ENCODE measurements around the gene CNTNAP2.
"Not testable (repeated sequence)": the region's sequence is repeated elsewhere in the genome, so short reads cannot be mapped to it uniquely, and the experiment has no call there.

Gene CNTNAP2

DNA sequence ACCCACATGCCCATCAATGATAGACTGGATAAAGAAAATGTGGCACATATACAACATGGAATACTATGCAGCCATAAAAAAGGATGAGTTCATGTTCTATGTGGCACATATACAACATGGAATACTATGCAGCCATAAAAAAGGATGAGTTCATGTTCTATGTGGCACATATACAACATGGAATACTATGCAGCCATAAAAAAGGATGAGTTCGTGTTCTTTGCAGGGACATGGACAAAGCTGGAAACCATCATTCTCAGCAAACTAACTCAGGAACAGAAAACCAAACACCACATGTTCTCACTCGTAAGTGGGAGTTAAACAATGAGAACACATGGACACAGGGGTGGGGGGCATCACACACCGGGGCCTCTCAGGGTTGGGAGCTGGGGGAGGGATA is 2314.1 kb downstream of the CNTNAP2 start:
- DNase-seq: not testable (repeated sequence)

DNA sequence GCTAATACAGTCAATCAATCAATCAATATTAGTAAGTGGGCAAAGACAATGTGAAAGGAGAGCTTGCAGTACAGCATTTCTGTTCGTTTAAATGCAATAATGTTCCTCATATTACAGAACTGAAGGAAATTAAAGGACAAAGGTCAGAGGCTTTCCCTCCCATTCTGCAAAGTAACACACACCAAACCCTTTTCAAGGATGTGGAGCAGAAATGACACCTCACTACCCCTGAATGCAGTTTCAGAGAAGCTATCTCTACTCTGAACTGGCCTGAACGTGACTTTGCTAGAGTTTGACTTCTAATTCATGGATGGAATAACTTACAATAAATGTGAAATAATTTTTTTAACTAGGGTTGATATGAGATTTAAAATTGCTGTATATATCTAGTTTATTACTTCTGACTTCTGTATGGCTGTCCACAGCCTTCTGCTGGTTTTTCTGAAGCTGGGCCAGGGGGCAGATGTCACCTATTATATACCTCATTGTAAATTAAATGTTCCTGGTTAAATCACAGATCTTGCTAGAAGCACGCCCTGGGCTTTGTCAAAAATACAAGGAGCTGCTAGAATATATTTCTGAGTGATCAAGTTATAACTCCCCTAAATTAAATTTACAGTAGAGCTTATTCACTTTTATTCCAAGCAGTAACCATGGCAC is 2317.1 kb downstream of the CNTNAP2 start:
- DNase-seq: no peak

DNA sequence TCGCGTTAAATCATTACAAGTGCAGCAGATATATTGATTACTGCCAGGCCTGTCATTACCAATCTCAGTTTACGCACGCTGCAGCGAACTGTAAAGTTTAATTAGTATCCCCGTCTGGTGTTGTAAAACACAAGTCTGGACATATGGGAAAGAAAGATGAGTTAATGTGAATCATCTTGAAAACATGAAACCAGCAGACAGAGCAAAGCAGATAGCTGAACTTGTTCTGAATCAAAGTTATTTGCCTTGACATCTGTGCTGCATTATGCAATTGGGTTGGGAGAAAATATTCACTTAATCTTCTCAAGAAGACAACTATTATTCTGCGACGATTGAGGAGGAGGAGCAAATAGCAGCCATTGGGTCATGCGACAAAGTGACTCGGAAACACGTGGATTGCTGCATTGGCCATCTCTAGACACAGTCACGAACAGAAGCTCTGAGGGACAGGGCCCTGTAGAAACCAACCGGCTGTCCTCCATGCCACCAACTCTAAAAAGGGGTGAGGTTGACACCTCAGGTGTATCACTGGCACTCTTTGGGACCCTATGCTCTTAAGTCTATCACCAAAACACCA is 2317.7 kb downstream of the CNTNAP2 start:
- peak; percentile 69 for DNase-seq

DNA sequence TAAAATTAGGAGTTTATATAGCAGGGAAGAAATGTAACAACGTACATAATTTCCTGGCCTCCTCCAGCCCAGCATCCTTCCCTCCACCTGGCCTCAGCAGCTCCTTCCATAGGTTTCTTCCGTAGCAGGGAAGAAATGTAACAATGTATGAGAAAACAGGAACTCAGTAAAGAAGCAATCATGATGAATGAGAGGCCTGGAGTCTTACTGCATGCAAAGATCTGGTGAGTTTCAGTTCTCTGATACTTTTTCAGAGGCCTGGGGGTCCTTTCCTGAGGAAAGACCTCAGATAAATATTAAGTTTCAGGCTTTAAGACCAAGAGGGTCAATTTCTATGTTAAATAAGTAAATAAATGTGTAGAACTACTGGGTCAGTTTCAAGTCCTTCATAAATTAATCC is 2318.3 kb downstream of the CNTNAP2 start:
- DNase-seq: no peak

DNA sequence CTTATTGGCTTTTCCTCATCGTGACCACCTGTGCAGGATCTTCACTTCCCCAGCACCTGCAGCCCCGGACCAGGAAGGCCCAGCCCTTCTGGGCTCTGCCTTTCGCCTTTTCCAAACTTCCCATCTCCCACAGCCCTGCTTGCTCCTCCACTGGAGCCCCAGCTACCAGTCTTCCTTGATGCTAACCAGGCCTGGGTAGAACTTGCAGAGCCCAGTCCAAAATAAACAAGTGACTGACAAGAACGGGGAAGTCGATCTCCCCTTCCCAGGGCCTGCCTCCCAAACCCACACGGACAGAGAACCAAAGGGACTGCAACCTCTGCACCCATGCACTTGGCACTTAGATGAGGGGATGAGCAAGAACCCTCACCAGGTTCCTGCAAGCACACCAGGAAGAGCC is 2319.1 kb downstream of the CNTNAP2 start:
- DNase-seq: no peak

DNA sequence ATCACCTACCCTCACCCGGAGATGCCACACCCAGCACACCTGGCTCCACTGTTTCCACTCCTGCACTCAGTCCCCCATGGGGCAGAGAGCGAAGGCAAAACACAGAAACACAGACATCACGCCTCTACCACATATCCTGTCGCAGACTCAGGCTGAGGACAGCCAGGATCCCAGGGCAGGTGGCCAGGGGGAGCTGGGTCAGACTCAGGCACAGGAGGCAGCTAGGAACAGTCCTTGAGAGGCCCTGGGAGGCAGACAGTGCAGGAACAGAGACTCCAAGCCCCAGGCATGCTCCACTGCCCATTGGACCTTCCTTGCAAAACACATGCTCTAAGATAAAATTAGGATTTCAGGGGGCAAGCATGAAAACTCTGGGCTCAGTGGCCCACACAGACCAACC is 2319.5 kb downstream of the CNTNAP2 start:
- no peak for DNase-seq

DNA sequence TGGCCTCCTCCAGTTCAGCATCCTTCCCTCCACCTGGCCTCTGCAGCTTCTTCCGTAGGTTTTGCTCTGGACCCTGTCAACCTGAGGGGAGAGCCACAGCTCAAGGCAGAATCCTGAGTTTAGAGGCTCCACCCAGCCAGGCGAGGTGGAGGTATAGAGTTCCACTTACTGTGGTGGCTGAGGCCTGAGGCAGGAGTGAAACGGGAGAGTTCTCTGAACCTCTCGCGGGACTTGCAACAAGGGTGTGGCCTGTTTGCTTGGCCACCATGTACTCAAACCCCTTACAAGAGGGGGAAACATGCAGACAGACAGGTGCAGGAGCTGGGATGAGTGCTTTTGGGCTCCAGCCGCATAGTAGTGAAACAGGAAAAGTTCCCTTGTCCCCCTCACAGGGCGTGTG is 2320.0 kb downstream of the CNTNAP2 start:
- no peak for DNase-seq

DNA sequence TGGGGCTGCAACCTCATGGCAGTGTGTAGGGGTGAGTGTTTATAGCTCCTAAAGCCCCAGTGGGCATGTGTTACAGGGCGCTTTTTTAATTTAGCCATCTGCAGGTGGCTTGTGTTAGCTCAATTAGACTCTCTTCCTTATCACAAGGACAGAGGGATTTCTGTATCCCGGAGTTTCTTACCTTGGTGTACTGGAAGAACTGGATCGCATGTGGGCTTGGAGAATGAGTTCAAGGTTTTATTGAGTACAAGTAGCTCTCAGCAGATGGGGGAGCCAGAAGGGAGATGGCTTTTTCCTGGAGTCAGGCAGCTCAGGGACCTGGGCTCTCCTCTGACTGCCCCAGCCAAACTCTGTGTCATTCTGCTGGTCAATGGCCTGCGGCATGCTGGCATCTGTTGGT is 2320.4 kb downstream of the CNTNAP2 start:
- no peak for DNase-seq

DNA sequence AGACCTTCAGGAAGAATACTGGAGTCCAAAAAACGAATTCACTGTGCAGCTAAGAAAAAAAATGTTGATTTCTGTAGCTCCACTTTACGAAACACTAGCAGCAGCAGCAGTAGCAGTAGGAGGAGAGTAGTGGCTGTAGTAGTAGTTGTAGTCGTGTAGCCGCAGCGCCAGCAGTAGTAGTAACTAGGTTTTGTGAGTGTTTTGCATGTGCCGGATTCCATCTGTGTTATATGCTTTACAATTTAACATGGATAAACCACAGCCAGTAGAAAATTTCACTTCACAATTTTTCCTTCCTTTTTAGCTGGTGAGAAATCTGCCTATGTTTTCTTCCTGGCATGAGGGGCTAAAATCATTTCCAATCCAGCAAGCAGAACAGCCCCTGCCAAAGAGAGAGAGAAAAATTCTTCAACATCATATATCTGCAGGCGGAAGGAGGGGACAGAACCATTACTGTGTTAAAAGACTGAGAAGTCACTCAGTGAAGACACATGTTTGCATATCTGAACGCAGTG is 2325.6 kb downstream of the CNTNAP2 start:
- no peak for DNase-seq

DNA sequence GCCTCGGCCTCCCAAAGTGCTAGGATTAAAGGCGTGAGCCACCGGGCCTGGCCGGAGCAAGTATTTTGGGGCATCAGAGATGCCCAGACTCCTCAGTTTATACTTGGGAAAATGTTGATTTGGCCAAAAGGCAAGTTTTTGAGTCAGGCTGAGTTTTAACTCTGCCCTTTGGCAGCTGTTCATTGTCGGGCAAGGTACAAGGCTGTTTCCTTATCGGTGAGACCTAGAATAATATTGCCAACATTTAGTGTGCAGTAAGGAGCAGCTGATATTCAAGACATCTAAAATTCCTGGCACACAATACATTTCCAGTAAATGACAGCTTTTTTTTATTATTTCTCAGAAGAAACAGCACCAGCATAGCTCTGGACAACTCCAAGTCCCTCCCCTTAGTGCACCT is 2326.3 kb downstream of the CNTNAP2 start:
- DNase-seq: no peak

DNA sequence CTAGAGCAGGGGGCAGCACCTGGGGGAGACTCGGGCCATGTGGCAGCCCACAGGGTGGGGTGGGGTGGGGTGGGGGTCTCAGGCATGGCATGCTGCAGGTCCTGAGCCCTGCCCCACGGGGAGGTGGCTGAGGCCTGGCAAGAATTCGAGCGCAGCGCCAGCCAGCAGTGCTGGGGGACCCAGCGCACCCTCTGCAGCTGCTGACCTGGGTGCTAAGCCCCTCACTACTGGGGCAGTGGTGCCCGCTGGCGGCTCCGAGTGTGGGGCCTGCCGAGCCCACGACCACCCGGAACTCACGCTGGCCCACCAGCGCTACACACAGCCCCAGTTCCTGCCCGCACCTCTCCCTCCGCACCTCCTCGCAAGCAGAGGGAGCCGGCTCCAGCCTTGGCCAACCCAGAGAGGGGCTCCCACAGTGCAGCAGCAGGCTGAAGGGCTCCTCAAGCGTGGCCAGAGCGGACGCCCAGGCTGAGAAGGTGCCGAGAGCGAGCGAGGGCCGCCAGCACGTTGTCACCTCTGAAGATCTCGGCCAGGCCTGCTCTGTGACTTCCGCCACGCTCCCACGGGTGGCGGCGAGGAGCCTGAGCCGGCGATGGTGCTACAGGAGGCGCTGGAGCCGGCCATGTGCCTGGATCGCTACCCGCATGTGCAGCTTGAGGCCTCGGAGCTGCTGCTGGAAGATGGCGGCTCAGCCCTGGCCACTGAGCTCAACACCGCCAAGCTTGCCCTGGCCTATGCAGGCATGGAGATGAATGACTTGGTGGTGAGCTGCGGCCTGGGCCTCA is 2328.9 kb downstream of the CNTNAP2 start:
- no peak for DNase-seq

DNA sequence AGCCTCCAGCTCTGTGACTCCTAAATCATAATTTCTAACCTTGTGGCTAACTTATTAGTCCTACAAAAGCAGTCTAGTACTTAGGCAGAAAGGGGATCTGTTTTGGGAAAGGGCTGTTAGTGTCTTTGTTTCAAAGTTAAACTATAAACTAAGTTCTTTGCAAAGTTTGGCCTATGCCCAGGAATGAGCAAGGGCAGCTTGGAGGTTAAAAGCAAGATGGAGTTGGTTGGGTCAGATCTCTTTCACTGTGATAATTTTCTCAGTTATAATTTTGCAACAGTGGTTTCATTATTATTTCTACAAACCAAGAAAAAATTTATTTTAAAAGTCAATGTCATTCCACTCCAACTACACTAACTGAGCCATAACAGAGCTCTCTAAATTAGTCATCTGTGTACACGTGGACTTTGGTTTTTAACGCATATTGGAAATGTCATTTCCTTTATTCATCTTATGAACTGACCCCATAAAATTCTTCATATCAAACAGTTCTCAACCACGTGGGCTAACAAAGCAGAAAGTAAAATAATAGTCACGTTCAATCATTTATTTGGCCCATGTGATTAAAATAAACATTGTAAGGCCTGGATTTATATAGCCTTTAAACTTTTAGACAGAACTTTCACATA is 2330.7 kb downstream of the CNTNAP2 start:
- DNase-seq: peak; percentile 3

DNA sequence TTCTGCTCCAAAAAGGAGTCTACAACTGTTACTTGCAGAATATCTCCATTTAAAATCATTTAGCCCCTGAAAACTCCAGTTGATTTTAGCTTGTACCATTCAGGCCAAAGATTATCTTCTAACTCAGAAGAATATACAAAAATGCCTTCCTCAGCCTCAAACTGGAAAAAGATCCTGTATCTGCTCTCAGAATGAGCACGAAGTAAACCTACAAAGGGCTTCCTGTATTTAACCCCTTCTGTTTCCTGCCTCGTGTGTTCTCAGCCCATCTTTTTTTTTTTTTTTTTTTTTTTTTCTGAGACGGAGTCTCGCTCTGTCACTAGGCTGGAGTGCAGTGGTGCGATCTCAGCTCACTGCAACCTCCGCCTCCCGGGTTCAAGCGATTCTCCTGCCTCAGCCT is 2334.9 kb downstream of the CNTNAP2 start:
- DNase-seq: not testable (repeated sequence)

DNA sequence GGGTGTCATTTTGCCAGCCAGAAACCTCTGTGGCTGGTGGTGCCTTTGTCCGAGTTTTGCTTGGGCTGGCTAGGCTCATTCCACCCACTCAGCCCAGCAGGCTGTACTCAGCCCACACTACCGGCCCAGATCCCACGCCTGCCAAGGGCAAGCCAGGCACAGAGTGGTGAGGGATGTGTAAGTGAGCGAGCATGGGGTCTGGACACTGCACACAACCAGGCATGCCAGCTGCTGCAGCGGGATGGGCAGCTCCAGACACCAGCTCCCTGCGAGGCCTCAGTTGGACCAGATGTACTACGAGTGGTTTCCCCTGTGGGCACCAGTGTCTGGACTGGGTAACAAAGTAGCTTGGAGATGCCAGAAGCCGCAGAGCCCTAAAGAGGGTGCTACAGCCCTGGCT is 2339.8 kb downstream of the CNTNAP2 start:
- no peak for DNase-seq

DNA sequence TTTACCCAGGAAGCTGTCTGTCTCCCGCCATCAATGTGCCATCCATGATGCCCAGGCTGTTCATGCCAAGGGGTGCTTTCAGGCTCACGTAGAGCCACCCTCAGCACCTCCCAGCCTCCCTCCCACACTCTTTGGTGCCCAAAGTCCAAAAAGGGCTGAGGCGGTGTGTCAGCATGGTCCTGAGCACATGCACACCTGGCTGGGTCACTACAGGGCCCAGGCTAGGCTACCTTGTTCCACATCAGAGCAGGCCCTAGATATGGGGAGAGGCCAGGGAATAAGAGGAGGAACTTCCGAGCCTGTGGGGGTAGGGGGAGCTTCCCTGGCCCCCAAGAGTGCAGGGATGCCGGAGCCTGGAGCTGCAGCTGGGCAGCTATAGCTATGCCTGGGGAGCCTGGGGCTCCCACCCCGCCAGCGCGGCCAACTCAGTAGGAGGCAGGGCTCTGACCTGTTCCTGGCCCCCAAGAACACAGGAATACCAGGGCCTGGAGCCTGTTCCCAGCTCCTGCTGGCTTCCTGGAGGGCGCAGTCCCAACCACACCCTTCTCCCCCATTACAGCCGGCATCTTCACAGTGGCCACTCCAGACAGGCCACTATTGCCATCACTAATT is 2340.8 kb downstream of the CNTNAP2 start:
- DNase-seq: no peak

DNA sequence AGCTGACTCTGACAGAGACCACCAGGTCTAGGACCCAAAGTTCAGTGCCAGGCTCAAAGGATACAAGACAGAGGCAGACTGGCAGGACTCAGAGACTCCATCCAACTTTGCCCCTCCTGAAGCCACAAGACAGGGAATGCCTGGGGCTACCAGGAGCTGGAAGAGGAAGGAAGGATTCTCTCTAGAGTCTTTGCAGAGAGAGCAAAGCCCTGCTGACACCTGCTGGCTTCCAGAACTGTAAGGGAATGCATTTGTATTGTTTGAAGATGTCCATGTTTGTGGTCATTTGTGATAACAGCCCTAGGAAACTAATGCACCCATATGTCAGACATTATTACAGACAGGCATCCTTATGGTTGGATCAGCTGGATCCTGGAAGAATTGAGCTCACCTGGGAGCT is 2341.7 kb downstream of the CNTNAP2 start:
- DNase-seq: no peak

DNA sequence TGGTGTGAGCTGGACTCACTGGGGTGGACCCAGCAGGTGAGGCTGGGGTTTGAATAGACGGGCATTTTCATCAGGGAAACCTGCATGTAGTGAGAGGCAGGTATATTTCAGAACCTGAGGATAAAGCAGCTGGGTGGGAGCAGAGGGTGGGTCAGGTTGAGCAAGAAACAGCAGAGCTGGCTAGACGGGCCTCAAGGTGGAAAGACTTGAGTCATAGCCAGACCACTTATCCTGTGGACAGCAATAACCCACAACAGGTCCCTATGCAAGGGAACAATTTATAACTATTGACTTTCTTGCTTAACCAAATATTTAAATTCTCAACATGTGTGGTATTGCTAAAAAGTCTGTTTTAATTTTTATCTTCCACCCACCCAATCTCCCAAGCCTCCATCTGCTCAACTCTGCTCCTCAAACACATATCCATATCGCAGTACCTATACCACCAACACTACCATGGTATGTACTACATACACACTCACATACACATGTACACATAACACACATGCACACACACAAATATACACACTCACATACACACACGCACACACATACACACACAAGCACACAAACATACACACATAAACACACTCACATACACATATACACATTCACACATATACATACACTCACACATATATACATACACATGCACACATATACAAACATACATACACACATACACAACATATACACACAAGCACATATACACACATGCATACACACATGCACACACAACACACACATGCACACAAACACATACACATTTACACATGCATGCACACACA is 2345.0 kb downstream of the CNTNAP2 start:
- DNase-seq: no peak

DNA sequence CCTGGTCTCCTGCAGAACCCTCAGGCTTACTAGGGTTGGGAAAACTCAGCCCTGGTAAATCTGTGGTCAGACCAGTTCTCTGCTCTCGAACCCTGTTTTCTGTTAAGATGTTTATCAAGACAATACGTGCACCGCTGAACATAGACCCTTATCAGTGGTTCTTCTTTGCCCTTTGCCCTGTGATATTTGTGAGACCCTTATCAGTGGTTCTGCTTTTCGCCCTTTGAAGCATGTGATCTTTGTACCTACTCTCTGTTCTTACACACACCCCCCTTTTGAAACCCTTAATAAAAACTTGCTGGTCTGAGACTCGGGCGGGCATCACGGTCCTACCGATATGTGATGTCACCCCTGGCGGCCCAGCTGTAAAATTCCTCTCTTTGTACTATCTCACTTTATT is 2346.2 kb downstream of the CNTNAP2 start:
- DNase-seq: not testable (repeated sequence)

DNA sequence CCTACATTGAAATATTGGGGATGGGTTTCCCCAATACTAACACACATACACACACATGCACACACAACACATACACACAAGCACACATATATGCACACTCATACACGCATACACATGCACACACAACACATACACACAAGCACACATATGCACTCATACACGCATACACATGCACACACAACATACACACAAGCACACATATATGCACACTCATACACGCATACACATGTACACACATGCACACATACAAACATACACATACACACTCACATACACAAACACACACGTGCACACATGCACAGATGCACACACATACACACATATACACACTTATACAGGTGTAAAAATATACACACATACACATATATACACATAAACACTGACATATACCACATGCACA is 2346.6 kb downstream of the CNTNAP2 start:
- no peak for DNase-seq

DNA sequence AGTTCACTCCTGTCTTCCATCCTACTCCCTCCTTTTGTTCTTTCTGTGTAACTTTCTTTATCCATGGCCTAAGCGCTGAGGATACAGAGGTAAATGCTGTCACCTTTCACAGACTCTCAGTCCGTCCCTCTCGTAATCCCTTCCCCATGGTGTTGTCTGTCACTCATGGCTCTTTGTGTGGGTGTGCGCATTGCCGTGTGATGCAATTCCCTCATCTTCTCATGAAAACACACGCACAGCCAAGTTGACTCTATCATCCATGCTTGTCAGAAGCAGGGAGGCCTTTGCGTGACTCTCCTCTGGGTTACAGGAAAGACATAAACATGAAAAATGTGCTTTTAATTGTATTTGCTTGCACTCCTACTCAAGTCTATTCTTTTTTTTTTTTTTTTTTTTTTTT is 2348.3 kb downstream of the CNTNAP2 start:
- no peak for DNase-seq

DNA sequence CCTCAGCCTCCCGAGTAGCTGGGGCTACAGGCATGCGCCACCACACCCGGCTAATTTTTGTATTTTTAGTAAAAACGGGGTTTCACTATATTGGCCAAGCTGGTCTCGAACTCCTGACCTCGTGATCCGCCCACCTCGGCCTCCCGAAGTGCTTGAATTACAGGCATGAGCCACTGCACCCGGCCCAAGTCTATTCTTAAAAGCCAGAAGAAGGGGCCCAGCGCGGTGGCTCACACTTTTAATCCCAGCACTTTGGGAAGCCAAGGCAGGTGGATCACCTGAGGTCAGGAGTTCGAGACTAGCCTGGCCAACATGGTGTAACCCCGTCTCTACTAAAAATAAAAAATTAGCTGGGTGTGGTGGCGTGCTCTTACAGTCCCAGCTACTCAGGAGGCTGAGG is 2348.8 kb downstream of the CNTNAP2 start:
- DNase-seq: not testable (repeated sequence)

DNA sequence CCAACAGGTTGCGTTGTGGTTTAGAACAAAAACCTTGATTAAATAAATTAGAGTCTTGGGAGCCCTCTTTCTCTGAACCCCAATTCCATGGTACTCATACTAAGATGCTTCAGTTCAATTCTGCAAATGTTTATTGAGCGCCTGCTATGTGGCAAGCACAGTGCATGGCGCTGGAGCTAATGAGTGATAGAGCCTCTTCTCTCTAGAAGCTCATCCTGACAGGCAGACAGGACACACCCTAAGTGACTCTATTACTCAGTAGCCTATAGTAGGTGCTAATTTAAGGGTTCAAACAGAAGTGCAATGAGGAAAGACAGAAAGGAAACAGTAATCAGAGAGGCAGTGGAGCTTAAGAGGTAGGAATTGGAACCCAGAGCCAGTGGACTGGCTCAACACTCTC is 2349.5 kb downstream of the CNTNAP2 start:
- DNase-seq: no peak
